ENCODE data around the gene LPP. TPM values are rescaled to one million over a fixed set of nuclear protein-coding genes. Genes with fewer than 3 reads are reported as not detected.
A peak's percentile ranks its signal among the peaks of the same experiment; 100 is the strongest.

LPP gene
- total RNA-seq, 1 donor from 2014 or later, result 218 TPM

GRCh38 chr3:188431040-188431439 lies 277.1 kb downstream of the LPP start:
- H3K36me3 ChIP-seq (ENCODE audit: control insufficient read depth, insufficient read depth, low read length), result no peaks in the 10 kb centered on the region
- no peak overlapping the region for H3K4me3 ChIP-seq (ENCODE audit: low read depth, low read length)
- H3K27me3 ChIP-seq (ENCODE audit: control insufficient read depth, insufficient read depth, low read length), result no peaks in the 10 kb centered on the region
- no peak for TF ChIP-seq CTCF (IDR thresholded peaks at IDR 0.05; ENCODE audit: insufficient read depth, low read length, poor library complexity, severe bottlenecking)
- no peak for DNase-seq (ENCODE audit: low read depth)

GRCh38 chr3:188431553-188431952 lies 277.6 kb downstream of the LPP start:
- Histone ChIP-seq H3K4me3 (ENCODE audit: low read depth, low read length) (no peak overlapping the region), H3K27me3 (ENCODE audit: control insufficient read depth, insufficient read depth, low read length) (no peaks in the 10 kb centered on the region), H3K36me3 (ENCODE audit: control insufficient read depth, insufficient read depth, low read length) (no peaks in the 10 kb centered on the region)
- TF ChIP-seq CTCF (IDR thresholded peaks at IDR 0.05; ENCODE audit: insufficient read depth, low read length, poor library complexity, severe bottlenecking), result no peak
- DNase-seq (ENCODE audit: low read depth), result peak; percentile 12

- no peaks in the 10 kb centered on the region for H3K36me3 ChIP-seq (ENCODE audit: control insufficient read depth, insufficient read depth, low read length)
- no peaks in the 10 kb centered on the region for H3K27me3 ChIP-seq (ENCODE audit: control insufficient read depth, insufficient read depth, low read length)
- no peak for TF ChIP-seq CTCF (IDR thresholded peaks at IDR 0.05; ENCODE audit: insufficient read depth, low read length, poor library complexity, severe bottlenecking)
- H3K4me3 ChIP-seq (ENCODE audit: low read depth, low read length), result no peak overlapping the region
- no peak for DNase-seq (ENCODE audit: low read depth)
Measured at GRCh38 chr3:188432802-188433520, 279.0 kb downstream of the LPP start.

- no peak for DNase-seq (ENCODE audit: low read depth)
- TF ChIP-seq CTCF (IDR thresholded peaks at IDR 0.05; ENCODE audit: insufficient read depth, low read length, poor library complexity, severe bottlenecking), result no peak
Measured at GRCh38 chr3:188433521-188434150, 279.7 kb downstream of the LPP start.

GRCh38 chr3:188434594-188434993 lies 280.6 kb downstream of the LPP start:
- no peaks in the 10 kb centered on the region for H3K27me3 ChIP-seq (ENCODE audit: control insufficient read depth, insufficient read depth, low read length)
- no peak overlapping the region for H3K4me3 ChIP-seq (ENCODE audit: low read depth, low read length)
- H3K36me3 ChIP-seq (ENCODE audit: control insufficient read depth, insufficient read depth, low read length), result no peaks in the 10 kb centered on the region
- TF ChIP-seq CTCF (IDR thresholded peaks at IDR 0.05; ENCODE audit: insufficient read depth, low read length, poor library complexity, severe bottlenecking), result no peak
- peak; percentile 7 for DNase-seq (ENCODE audit: low read depth)

More at GRCh38 chr3:188433521-188434150, 279.7 kb downstream of the LPP start:
- no peaks in the 10 kb centered on the region for H3K27me3 ChIP-seq (ENCODE audit: control insufficient read depth, insufficient read depth, low read length)
- H3K36me3 ChIP-seq (ENCODE audit: control insufficient read depth, insufficient read depth, low read length), result no peaks in the 10 kb centered on the region
- H3K4me3 ChIP-seq (ENCODE audit: low read depth, low read length), result no peak overlapping the region

All from kidney epithelial cell (primary cell).